ENCODE measurements around the gene BTG2.

The BTG2 gene

GRCh38 chr1:203304391-203304918 is 864 bp upstream of the BTG2 start:
- no peak for DNase-seq (ENCODE audit: low read depth)
- no peak overlapping the region for H3K4me3 ChIP-seq (replicated peaks; ENCODE audit: low read depth, low read length)
- TF ChIP-seq, protein P1, sequence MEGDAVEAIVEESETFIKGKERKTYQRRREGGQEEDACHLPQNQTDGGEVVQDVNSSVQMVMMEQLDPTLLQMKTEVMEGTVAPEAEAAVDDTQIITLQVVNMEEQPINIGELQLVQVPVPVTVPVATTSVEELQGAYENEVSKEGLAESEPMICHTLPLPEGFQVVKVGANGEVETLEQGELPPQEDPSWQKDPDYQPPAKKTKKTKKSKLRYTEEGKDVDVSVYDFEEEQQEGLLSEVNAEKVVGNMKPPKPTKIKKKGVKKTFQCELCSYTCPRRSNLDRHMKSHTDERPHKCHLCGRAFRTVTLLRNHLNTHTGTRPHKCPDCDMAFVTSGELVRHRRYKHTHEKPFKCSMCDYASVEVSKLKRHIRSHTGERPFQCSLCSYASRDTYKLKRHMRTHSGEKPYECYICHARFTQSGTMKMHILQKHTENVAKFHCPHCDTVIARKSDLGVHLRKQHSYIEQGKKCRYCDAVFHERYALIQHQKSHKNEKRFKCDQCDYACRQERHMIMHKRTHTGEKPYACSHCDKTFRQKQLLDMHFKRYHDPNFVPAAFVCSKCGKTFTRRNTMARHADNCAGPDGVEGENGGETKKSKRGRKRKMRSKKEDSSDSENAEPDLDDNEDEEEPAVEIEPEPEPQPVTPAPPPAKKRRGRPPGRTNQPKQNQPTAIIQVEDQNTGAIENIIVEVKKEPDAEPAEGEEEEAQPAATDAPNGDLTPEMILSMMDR (IDR thresholded peaks at IDR 0.05; ENCODE audit: low read length, missing control alignments): no peak

DNA sequence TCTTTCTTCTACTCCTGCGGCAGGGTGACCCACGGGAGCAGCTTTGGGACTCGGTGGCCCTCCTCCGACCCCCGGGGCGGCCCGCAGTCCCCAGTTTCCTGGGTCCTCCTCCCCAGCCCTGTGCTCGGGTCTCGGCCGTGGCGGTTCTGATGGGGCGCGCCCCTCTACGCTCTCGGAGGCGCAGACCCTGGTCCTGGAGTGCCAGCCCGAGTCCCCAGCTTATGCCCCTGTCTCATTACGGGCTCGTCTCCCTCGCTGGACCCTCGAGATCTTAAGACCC is 430 bp downstream of the BTG2 start:
- H3K4me3 ChIP-seq (replicated peaks; ENCODE audit: low read depth, low read length): peak overlapping the region; percentile 88
- TF ChIP-seq, protein P1 (IDR thresholded peaks at IDR 0.05; ENCODE audit: low read length, missing control alignments): no peak
- DNase-seq (ENCODE audit: low read depth): no peak

DNA sequence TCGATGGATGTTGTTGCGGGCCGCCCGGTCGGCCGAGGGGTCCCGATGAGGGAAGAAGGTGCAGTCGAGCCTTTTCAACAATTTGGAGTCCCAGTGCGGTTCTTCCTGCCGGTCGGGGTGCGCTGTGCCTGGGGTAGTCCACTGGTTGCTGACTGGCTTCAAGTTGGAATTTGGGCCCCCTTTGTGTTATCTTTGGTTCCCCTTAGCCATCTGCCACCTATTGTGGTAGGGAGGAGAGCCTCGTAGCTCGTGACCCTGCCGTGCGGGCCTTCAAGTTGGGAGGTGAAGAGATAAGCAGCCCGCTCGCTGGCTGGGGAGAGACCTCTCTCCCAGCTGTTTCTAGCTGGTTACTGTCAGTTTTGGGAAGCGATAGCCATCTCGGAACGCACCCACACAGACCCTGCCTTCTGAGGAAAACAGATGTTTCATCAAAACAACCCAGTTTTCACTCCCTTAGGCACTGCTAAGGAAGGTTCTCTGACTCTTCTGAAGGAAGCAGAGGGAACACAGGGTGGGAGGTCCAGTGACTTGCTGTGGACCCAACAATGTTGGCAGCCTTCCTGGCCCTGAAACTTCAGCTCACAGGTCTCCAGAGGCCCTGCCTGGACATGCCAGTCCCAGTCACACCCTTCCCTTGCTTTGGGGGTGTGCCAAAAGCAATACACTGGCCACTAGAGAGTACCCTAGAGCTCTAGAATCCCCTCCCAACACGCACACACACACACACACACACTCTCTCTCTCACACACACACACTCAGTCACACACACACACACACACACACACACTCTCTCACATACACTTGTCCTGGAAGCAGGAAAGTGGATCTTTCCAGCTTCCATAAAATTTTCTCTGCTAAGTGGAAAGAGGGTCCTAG is 1.0 kb downstream of the BTG2 start:
- TF ChIP-seq, protein P1 (IDR thresholded peaks at IDR 0.05; ENCODE audit: low read length, missing control alignments): peak; percentile 8
- peak overlapping the region; percentile 88 for H3K4me3 ChIP-seq (replicated peaks; ENCODE audit: low read depth, low read length)
- peak; percentile 90 for DNase-seq (ENCODE audit: low read depth)

- H3K4me3 ChIP-seq (replicated peaks; ENCODE audit: low read depth, low read length): peak overlapping the region; percentile 88
- DNase-seq (ENCODE audit: low read depth): no peak
- TF ChIP-seq, protein P1 (IDR thresholded peaks at IDR 0.05; ENCODE audit: low read length, missing control alignments): no peak
Measured at GRCh38 chr1:203306965-203307541, 1.7 kb downstream of the BTG2 start.

- H3K4me3 ChIP-seq (replicated peaks; ENCODE audit: low read depth, low read length): peak overlapping the region; percentile 88
- TF ChIP-seq, protein P1 (IDR thresholded peaks at IDR 0.05; ENCODE audit: low read length, missing control alignments): no peak
- no peak for DNase-seq (ENCODE audit: low read depth)
Measured at GRCh38 chr1:203307641-203308126, 2.4 kb downstream of the BTG2 start.

DNA sequence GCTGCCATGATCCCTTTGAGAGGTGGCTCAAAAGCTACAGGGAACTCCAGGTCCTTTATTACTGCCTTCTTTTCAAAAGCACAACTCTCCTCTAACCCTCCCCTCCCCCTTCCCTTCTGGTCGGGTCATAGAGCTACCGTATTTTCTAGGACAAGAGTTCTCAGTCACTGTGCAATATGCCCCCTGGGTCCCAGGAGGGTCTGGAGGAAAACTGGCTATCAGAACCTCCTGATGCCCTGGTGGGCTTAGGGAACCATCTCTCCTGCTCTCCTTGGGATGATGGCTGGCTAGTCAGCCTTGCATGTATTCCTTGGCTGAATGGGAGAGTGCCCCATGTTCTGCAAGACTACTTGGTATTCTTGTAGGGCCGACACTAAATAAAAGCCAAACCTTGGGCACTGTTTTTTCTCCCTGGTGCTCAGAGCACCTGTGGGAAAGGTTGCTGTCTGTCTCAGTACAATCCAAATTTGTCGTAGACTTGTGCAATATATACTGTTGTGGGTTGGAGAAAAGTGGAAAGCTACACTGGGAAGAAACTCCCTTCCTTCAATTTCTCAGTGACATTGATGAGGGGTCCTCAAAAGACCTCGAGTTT is 3.1 kb downstream of the BTG2 start:
- TF ChIP-seq, protein P1 (IDR thresholded peaks at IDR 0.05; ENCODE audit: low read length, missing control alignments): no peak
- no peak for DNase-seq (ENCODE audit: low read depth)
- H3K4me3 ChIP-seq (replicated peaks; ENCODE audit: low read depth, low read length): peak overlapping the region; percentile 88

Data from fibroblast of pulmonary artery (primary cell).